ENCODE results near the gene PANK2. TPM values are rescaled to one million over a fixed set of nuclear protein-coding genes. Genes with fewer than 3 reads are reported as not detected.
"Not testable (repeated sequence)": the region's sequence is repeated elsewhere in the genome, so short reads cannot be mapped to it uniquely, and the experiment has no call there.

Gene PANK2
- total RNA-seq, 1 experiment from 2014 or later: 62.7 TPM

DNA sequence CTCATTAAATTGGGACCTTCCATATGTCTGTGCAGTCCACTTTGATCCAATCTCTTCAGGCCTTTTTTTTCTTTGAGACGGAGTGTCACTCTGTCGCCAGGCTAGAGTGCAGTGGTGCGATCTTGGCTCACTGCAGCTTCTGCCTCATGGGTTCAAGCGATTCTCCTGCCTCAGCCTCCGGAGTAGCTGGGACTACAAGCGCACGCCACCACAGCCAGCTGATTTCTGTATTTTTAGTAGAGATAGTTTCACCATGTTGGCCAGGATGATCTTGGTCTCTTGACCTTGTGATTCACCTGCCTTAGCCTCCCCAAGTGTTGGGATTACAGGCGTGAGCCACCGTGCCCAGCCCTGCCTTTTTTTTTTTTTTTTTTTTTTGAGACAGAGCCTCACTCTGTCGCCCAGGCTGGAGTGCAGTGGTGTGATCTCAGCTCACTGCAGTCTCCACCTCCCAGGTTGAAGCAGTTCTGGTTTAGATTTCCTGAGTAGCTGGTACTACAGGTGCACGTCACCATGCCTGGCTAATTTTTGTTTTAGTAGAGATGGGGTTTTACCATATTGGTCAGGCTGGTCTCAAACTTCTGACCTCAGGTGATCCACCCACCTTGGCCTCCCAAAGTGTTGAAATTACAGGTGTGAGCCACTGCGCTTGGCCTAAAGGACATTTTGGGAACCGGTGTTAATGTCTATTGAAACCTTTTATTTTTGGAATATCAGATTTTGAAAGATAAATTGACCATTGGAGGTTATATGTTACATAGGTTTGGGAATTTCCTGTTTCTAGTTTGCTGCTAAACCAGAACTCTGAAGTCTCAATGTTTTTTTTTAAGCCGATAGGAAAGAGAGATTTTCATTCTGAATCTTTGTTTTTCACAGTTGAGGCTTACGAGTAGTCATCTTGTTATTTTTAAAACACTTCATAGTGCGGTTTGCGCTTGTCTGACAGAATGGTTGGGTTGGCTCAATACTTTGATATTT lies 17.8 kb downstream of the PANK2 start:
- peak overlapping the region; percentile 44; the same call in 1 of the 2 replicates for H3K27ac Mint-ChIP-seq
- not testable (repeated sequence) for H3K27me3 Mint-ChIP-seq (ENCODE audit: low read depth); DNase-seq (ENCODE audit: low spot score); H3K4me3 Mint-ChIP-seq; H3K9me3 Mint-ChIP-seq; ATAC-seq
- POLR2A ChIA-PET: interaction anchor here (0.7 kb wide), 1 partner anchor 20 kb away, joined by 4 read pairs; no protein-coding TSS in a partner anchor
- peaks cover 47% of the 10 kb centered on the region for H3K36me3 Mint-ChIP-seq
- CTCF ChIA-PET: interaction anchor here (0.6 to 1.0 kb wide), 4 partner anchors 81 to 654 kb away, joined by 3 to 5 read pairs (median 4); no protein-coding TSS in a partner anchor
- peaks cover 20% of the 10 kb centered on the region for H3K4me1 Mint-ChIP-seq

DNA sequence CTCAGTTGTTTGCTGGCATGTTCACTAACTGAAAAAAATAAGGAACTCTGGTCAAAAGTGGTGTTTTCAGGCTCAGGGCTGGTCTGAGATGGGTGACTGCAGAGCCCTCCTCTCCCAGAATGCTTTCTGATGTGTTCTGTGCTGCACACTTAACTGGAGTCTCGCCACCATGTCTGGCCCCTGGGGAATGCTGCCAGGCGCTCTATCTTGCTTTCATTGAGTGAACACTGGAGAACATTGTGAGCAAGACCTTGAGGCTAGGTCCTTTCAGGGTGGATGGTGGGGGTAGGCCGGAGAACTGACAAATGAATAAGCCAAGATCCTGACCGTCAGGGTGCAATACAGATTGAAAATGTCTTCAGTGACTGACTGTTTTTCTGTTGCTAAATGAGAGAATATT lies 19.5 kb downstream of the PANK2 start:
- no peak for TF ChIP-seq TP53 (CRISPR knock-in tag; IDR thresholded peaks at IDR 0.05)
- TF ChIP-seq ELF4 (CRISPR knock-in tag; IDR thresholded peaks at IDR 0.05; ENCODE audit: low read depth): no peak
- no peak for TF ChIP-seq ZNF512 (CRISPR knock-in tag; IDR thresholded peaks at IDR 0.05; ENCODE audit: borderline replicate concordance)
- no peak for TF ChIP-seq FOXK1 (CRISPR knock-in tag; IDR thresholded peaks at IDR 0.05)
- no peak for TF ChIP-seq ERG (CRISPR knock-in tag; IDR thresholded peaks at IDR 0.05)
- no peak for TF ChIP-seq TEAD4 (CRISPR knock-in tag; IDR thresholded peaks at IDR 0.05)
- ChIA-PET POLR2A (no interaction called here), CTCF (no interaction called here)
- peak overlapping the region; percentile 79 for H3K27ac Mint-ChIP-seq
- DNase-seq (ENCODE audit: low spot score) (no peak), ATAC-seq (no peak)
- peaks cover 13% of the 10 kb centered on the region for H3K4me1 Mint-ChIP-seq
- H3K27me3 Mint-ChIP-seq (ENCODE audit: low read depth): no peaks in the 10 kb centered on the region
- no peak overlapping the region for H3K4me3 Mint-ChIP-seq
- peaks cover 61% of the 10 kb centered on the region for H3K36me3 Mint-ChIP-seq
- H3K9me3 Mint-ChIP-seq: no peaks in the 10 kb centered on the region

DNA sequence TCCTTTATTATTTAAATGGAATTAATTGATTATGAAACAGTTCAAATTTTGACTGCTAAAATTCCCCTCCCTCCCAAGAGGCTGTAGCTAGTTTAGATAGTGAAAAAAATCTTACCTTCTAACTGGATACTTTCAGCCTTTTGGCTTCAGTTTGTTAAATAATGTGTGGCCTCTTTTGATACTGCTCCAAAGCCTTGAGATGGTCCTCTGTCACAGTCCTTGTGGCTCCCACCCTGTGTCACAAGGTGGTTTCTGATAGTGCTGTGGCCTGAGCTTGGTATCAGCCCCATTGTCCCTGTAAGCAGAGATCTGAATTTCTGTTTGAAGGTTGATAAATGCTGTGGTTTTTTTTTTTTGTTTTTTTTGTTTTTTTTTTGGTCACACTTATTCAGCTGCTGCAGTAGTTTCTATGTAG lies 20.8 kb downstream of the PANK2 start:
- Mint-ChIP-seq H3K9me3 (no peaks in the 10 kb centered on the region), H3K27ac (peak overlapping the region; percentile 74; the same call in 1 of the 2 replicates), H3K27me3 (ENCODE audit: low read depth) (no peaks in the 10 kb centered on the region), H3K4me1 (peaks cover 3% of the 10 kb centered on the region), H3K4me3 (no peak overlapping the region), H3K36me3 (peaks cover 73% of the 10 kb centered on the region)
- TF ChIP-seq MXD4 (CRISPR knock-in tag; IDR thresholded peaks at IDR 0.05; ENCODE audit: borderline replicate concordance): no peak
- TF ChIP-seq MLX (CRISPR knock-in tag; IDR thresholded peaks at IDR 0.05): no peak
- no peak for TF ChIP-seq ZNF425 (CRISPR knock-in tag; conservative IDR thresholded peaks at IDR 0.05)
- TF ChIP-seq TEAD1 (CRISPR knock-in tag; IDR thresholded peaks at IDR 0.05): no peak
- no peak for TF ChIP-seq CTCF (IDR thresholded peaks at IDR 0.05)
- TF ChIP-seq FOXK1 (CRISPR knock-in tag; IDR thresholded peaks at IDR 0.05): no peak
- TF ChIP-seq SOX15 (CRISPR knock-in tag; IDR thresholded peaks at IDR 0.05): no peak
- TF ChIP-seq ATF2 (CRISPR knock-in tag; IDR thresholded peaks at IDR 0.05; ENCODE audit: borderline replicate concordance, low read depth): no peak
- TF ChIP-seq ZNF138 (CRISPR knock-in tag; conservative IDR thresholded peaks at IDR 0.05): no peak
- no peak for TF ChIP-seq JUN (CRISPR knock-in tag; IDR thresholded peaks at IDR 0.05)
- TF ChIP-seq ERG (CRISPR knock-in tag; IDR thresholded peaks at IDR 0.05): no peak
- CTCF ChIA-PET: no interaction called here
- DNase-seq (ENCODE audit: low spot score): no peak
- POLR2A ChIA-PET: interaction anchor here (0.7 kb wide), 1 partner anchor 13 kb away, joined by 3 read pairs; no protein-coding TSS in a partner anchor
- no peak for ATAC-seq
